Measurements from ENCODE around the gene C11orf58.

DNA sequence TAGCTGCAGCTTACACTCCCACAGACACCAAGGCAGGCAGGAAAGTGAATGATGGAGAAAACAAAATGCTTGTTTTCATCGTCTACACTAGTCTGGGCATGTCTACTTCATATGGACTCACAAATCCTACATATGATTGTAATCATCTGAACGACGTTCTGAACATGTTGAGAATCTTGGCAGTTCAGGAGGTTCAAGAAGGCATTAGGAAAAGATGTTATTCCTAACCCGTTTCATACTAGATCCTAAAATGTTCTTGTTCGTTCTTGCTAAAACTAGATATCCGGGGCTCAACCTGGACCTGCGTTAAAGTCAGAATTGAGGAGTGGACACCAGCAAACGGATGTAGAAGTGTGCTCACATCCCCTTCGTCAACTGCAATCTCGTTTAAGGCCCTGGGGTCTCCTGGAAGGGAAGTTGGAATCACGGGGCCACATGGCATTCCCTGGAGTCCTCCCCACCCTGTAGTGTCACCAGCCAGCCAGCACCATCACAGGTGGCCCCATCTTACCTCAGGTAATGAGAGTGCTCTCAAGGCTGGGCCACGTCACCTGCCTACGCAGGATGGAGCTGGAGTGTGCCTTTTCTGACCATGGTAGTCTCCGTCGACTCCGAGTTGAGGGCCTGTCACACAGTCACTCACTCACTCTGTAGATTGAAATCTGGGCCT is 37.3 kb downstream of the C11orf58 start:
- TF ChIP-seq, protein P1, sequence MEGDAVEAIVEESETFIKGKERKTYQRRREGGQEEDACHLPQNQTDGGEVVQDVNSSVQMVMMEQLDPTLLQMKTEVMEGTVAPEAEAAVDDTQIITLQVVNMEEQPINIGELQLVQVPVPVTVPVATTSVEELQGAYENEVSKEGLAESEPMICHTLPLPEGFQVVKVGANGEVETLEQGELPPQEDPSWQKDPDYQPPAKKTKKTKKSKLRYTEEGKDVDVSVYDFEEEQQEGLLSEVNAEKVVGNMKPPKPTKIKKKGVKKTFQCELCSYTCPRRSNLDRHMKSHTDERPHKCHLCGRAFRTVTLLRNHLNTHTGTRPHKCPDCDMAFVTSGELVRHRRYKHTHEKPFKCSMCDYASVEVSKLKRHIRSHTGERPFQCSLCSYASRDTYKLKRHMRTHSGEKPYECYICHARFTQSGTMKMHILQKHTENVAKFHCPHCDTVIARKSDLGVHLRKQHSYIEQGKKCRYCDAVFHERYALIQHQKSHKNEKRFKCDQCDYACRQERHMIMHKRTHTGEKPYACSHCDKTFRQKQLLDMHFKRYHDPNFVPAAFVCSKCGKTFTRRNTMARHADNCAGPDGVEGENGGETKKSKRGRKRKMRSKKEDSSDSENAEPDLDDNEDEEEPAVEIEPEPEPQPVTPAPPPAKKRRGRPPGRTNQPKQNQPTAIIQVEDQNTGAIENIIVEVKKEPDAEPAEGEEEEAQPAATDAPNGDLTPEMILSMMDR (IDR thresholded peaks at IDR 0.05 in 8 of 11, conservative IDR thresholded peaks at IDR 0.05 in 3 of 11): no peak
- no peak for TF ChIP-seq POLR2A (IDR thresholded peaks at IDR 0.05)

All from spleen (tissue), 7 donors.